HepG2 (cell line): Measurements from ENCODE around the gene ITPR1. TPM values are rescaled to one million over a fixed set of nuclear protein-coding genes. Genes with fewer than 3 reads are reported as not detected.
A peak's percentile ranks its signal among the peaks of the same experiment; 100 is the strongest.

Source experiments
- CEBPG ChIP-seq: IDR thresholded peaks from 2 replicates; pipeline ENCODE4 v1.6.1; 2016
- ETV5 ChIP-seq: IDR thresholded peaks from 2 replicates; pipeline ENCODE4 v1.6.1; 2018; ENCODE audit warnings: missing biosample characterization, missing genetic modification reagents, inconsistent platforms, borderline replicate concordance
- FOSL2 ChIP-seq: sonication (generic); formaldehyde crosslinking; IDR thresholded peaks from 2 replicates; pipeline ENCODE4 v1.4.0; 2020; ENCODE audit warnings: missing genetic modification reagents
- GATA4 ChIP-seq: sonication (generic); IDR thresholded peaks from 2 replicates; pipeline ENCODE4 v1.6.1; 2016; ENCODE audit warnings: antibody characterized with exemption, low read depth, borderline replicate concordance
- GATAD2A ChIP-seq: IDR thresholded peaks from 2 replicates; pipeline ENCODE4 v1.6.1; 2016
- ISL2 ChIP-seq: sonication (generic); formaldehyde crosslinking; IDR thresholded peaks from 2 replicates; pipeline ENCODE4 v1.5.0; 2020; ENCODE audit warnings: missing genetic modification reagents
- KDM6A ChIP-seq: IDR thresholded peaks from 2 replicates; pipeline ENCODE4 v1.6.1; 2016; ENCODE audit warnings: low read depth
- KLF11 ChIP-seq: IDR thresholded peaks from 2 replicates; pipeline ENCODE4 v1.6.1; 2016; ENCODE audit warnings: missing compliant biosample characterization
- MAZ ChIP-seq, 2 experiments: sonication (generic) in 1 of 2; formaldehyde crosslinking in 1 of 2; IDR thresholded peaks; 2 replicates each; pipeline versions ENCODE4 v1.5.0 to v1.6.1; 2012 to 2020; ENCODE audit warnings: low read depth in 2 of 2, mild to moderate bottlenecking in 2 of 2, borderline replicate concordance in 1 of 2, improper control_type of control experiment in 1 of 2, low read length in 1 of 2, missing genetic modification reagents in 1 of 2, moderate library complexity in 1 of 2
- NCOA2 ChIP-seq: sonication (generic); formaldehyde crosslinking; IDR thresholded peaks from 2 replicates; pipeline ENCODE4 v1.8.0; 2022; ENCODE audit warnings: inconsistent platforms
- NCOR1 ChIP-seq: fragments of 200-600 bp; sonication (generic); IDR thresholded peaks from 2 replicates; pipeline ENCODE4 v1.7.0; 2017; ENCODE audit warnings: antibody characterized with exemption, low read length, borderline replicate concordance
- PHF21A ChIP-seq: sonication (generic); formaldehyde crosslinking; IDR thresholded peaks from 2 replicates; pipeline ENCODE4 v1.5.0; 2020; ENCODE audit warnings: mild to moderate bottlenecking, missing genetic modification reagents
- STAT5B ChIP-seq: sonication (generic); formaldehyde crosslinking; IDR thresholded peaks from 2 replicates; pipeline ENCODE4 v1.4.0; 2020; ENCODE audit warnings: missing genetic modification reagents
- U2AF1 ChIP-seq: fragments of 200-400 bp; formaldehyde crosslinking; optimal IDR thresholded peaks from 2 replicates; pipeline ENCODE3; 2017; ENCODE audit warnings: mild to moderate bottlenecking, low read depth, low read length
- YEATS2 ChIP-seq: sonication (generic); formaldehyde crosslinking; IDR thresholded peaks from 2 replicates; pipeline ENCODE4 v1.4.0; 2020; ENCODE audit warnings: missing genetic modification reagents, borderline replicate concordance
- ZBTB21 ChIP-seq: sonication (generic); formaldehyde crosslinking; IDR thresholded peaks from 2 replicates; pipeline ENCODE4 v1.4.0; 2020; ENCODE audit warnings: missing genetic modification reagents
- ZBTB7B ChIP-seq: sonication (generic); formaldehyde crosslinking; IDR thresholded peaks from 2 replicates; pipeline ENCODE4 v1.4.0; 2020; ENCODE audit warnings: missing genetic modification reagents
- ZFP1 ChIP-seq: IDR thresholded peaks from 2 replicates; pipeline ENCODE4 v1.6.1; 2016
- ZMYM3 ChIP-seq: sonication (generic); formaldehyde crosslinking; IDR thresholded peaks from 2 replicates; pipeline ENCODE4 v1.5.1; 2020; ENCODE audit warnings: mild to moderate bottlenecking, missing genetic modification reagents
- ZNF547 ChIP-seq: sonication (generic); formaldehyde crosslinking; IDR thresholded peaks from 2 replicates; pipeline ENCODE4 v1.5.1; 2020; ENCODE audit warnings: mild to moderate bottlenecking, missing genetic modification reagents
- ZNF614 ChIP-seq: IDR thresholded peaks from 2 replicates; pipeline ENCODE4 v1.6.1; 2018; ENCODE audit warnings: missing biosample characterization, missing genetic modification reagents, inconsistent platforms, borderline replicate concordance
- polyA plus RNA-seq, 8 experiments: library from polyadenylated mRNA; depleted of rRNA in 3 of 8; stranded (reverse) in 7 of 8; unstranded in 1 of 8; fragments of >200 nt; fragmentation: Illumina TruSeq in 4 of 8; extraction: Trizol in 4 of 8; gene quantifications; 2 replicates each; pipeline versions ENCODE4 v1.2.1 to v1.2.3, GENCODE V29; 2011 to 2016; ENCODE audit warnings: low read depth in 4 of 8, missing spikeins in 1 of 8, mixed read lengths in 1 of 8; ENCODE audit not compliant: insufficient read depth in 1 of 8
- total RNA-seq, 5 experiments: library from RNA; depleted of rRNA; stranded (reverse); fragments of >200 nt; fragmentation: Illumina TruSeq; extraction: Trizol; gene quantifications; 2 replicates each; pipeline ENCODE4 v1.2.3, GENCODE V29; 2016; ENCODE audit warnings: low read depth in 1 of 5
- TF ChIP-seq, protein P1 (sequence below): sonication (generic); formaldehyde crosslinking; conservative IDR thresholded peaks from 2 replicates; pipeline ENCODE4 v1.4.0; 2020; ENCODE audit warnings: missing genetic modification reagents
- TF ChIP-seq, protein P2 (sequence below): sonication (generic); formaldehyde crosslinking; IDR thresholded peaks from 2 replicates; pipeline ENCODE4 v1.8.0; 2022; ENCODE audit warnings: mild to moderate bottlenecking, missing genetic modification reagents; ENCODE audit not compliant: insufficient replicate concordance
- TF ChIP-seq, protein P3 (sequence below): sonication (generic); IDR thresholded peaks from 2 replicates; pipeline ENCODE4 v1.6.1; 2016; ENCODE audit warnings: low read depth, borderline replicate concordance
- TF ChIP-seq, protein P4 (sequence below): IDR thresholded peaks from 2 replicates; pipeline ENCODE4 v1.6.1; 2018; ENCODE audit warnings: missing genetic modification reagents, mild to moderate bottlenecking, missing compliant biosample characterization

ITPR1 gene
- total and polyA plus RNA-seq, 2 of the 13 experiments (the other 11 are each of a cell fraction or from before 2014, with no cell fraction given): 10.0 to 11.4 TPM

DNA sequence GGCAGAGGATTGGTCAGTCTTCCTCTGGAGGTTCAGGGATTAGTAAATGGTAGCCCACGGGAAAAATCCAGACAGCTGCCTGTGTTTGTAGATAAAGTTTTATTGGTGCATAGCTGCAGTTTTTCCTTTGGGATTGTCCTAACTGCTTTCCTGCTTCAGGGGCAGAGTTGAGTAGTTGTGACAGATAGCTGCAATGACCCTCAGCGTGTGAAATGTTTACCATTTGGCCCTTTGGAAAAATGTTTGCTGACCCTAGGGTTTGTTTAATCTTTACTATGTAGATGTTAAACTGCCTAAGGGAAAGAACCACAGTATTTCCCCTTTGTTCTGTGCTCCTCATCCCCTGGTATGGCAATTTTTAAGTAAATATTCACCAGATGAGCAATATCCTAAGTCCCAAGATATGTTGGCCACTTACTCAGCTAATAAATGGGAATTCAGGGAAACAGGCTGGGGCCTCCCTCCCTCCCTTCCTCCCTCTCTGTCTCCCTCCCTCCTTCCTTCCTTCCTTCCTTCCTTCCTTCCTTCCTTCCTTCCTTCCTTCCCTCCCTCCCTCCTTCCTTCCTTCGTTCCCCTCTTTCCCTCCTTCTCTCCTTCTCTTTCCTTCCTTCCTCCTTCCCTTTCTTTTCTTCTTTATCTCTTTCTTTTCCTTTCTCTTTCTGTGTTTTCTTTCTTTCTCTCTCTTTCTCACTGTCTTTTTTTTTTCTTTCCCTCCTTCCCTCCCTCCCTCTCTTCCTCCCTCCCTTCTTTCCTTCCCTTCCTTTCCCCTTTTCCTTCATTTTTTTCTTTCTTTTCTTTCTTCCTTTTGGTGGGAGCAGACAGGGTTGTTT lies 251.5 kb downstream of the ITPR1 start (continued):
- TF ChIP-seq YEATS2 (CRISPR knock-in tag) (peak; percentile 25; the same call in 1 of the 2 replicates), FOSL2 (CRISPR knock-in tag) (peak; percentile 68), STAT5B (CRISPR knock-in tag) (no peak), ZFP1 (CRISPR knock-in tag) (0 out of 2 replicates have a peak, but pooled peaks have one; percentile 24), ZBTB7B (peak; percentile 61; the same call in 1 of the 2 replicates), MAZ (IDR thresholded peaks at IDR 0.05; ENCODE audit: borderline replicate concordance, low read depth, low read length) (no peak), MAZ (CRISPR knock-in tag; IDR thresholded peaks at IDR 0.05; ENCODE audit: low read depth) (no peak), ZNF614 (CRISPR knock-in tag) (peak; percentile 61), CEBPG (CRISPR knock-in tag) (peak; percentile 58), U2AF1 (no peak), KLF11 (CRISPR knock-in tag) (no peak), GATAD2A (peak; percentile 81), ZMYM3 (CRISPR knock-in tag) (peak; percentile 33; the same call in 1 of the 2 replicates), ZNF547 (no peak), PHF21A (CRISPR knock-in tag) (peak; percentile 70), NCOR1 (0 out of 2 replicates have a peak, but pooled peaks have one; percentile 18), ETV5 (CRISPR knock-in tag) (peak; percentile 37; the same call in 1 of the 2 replicates), GATA4 (peak; percentile 42; the same call in 1 of the 2 replicates), ISL2 (CRISPR knock-in tag) (peak; percentile 75), NCOA2 (CRISPR knock-in tag) (peak; percentile 66), KDM6A (CRISPR knock-in tag) (0 out of 2 replicates have a peak, but pooled peaks have one; percentile 17), ZBTB21 (CRISPR knock-in tag) (no peak)
- TF ChIP-seq, protein P1, sequence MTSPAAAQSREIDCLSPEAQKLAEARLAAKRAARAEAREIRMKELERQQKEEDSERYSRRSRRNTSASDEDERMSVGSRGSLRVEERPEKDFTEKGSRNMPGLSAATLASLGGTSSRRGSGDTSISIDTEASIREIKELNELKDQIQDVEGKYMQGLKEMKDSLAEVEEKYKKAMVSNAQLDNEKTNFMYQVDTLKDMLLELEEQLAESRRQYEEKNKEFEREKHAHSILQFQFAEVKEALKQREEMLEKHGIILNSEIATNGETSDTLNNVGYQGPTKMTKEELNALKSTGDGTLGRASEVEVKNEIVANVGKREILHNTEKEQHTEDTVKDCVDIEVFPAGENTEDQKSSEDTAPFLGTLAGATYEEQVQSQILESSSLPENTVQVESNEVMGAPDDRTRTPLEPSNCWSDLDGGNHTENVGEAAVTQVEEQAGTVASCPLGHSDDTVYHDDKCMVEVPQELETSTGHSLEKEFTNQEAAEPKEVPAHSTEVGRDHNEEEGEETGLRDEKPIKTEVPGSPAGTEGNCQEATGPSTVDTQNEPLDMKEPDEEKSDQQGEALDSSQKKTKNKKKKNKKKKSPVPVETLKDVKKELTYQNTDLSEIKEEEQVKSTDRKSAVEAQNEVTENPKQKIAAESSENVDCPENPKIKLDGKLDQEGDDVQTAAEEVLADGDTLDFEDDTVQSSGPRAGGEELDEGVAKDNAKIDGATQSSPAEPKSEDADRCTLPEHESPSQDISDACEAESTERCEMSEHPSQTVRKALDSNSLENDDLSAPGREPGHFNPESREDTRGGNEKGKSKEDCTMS: no peak
- TF ChIP-seq, protein P2, sequence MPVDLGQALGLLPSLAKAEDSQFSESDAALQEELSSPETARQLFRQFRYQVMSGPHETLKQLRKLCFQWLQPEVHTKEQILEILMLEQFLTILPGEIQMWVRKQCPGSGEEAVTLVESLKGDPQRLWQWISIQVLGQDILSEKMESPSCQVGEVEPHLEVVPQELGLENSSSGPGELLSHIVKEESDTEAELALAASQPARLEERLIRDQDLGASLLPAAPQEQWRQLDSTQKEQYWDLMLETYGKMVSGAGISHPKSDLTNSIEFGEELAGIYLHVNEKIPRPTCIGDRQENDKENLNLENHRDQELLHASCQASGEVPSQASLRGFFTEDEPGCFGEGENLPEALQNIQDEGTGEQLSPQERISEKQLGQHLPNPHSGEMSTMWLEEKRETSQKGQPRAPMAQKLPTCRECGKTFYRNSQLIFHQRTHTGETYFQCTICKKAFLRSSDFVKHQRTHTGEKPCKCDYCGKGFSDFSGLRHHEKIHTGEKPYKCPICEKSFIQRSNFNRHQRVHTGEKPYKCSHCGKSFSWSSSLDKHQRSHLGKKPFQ (CRISPR knock-in tag): peak; percentile 72
- TF ChIP-seq, protein P3, sequence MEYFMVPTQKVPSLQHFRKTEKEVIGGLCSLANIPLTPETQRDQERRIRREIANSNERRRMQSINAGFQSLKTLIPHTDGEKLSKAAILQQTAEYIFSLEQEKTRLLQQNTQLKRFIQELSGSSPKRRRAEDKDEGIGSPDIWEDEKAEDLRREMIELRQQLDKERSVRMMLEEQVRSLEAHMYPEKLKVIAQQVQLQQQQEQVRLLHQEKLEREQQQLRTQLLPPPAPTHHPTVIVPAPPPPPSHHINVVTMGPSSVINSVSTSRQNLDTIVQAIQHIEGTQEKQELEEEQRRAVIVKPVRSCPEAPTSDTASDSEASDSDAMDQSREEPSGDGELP: peak; percentile 65; the same call in 1 of the 2 replicates
- TF ChIP-seq, protein P4, sequence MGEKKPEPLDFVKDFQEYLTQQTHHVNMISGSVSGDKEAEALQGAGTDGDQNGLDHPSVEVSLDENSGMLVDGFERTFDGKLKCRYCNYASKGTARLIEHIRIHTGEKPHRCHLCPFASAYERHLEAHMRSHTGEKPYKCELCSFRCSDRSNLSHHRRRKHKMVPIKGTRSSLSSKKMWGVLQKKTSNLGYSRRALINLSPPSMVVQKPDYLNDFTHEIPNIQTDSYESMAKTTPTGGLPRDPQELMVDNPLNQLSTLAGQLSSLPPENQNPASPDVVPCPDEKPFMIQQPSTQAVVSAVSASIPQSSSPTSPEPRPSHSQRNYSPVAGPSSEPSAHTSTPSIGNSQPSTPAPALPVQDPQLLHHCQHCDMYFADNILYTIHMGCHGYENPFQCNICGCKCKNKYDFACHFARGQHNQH (CRISPR knock-in tag): peak; percentile 49; the same call in 1 of the 2 replicates
